Liver (tissue), 9 donors: ENCODE data around the gene CA11. TPM values are rescaled to one million over a fixed set of nuclear protein-coding genes. Genes with fewer than 3 reads are reported as not detected.

ENCODE experiments used
- DNase-seq: peaks from one replicate; pipeline ENCODE4 v3.0.0-alpha.2; 2017; ENCODE audit warnings: low spot score
- H3K27ac ChIP-seq, 2 donors: one replicate each; pipeline ENCODE4 v1.7.0; 2013; ENCODE audit warnings: inconsistent platforms in 2 of 2, low read length in 2 of 2, control low read depth in 1 of 2, low read depth in 1 of 2, mild to moderate bottlenecking in 1 of 2
- H3K27me3 ChIP-seq, 4 donors: one replicate each; pipeline versions ENCODE4 v1.6.1 to v1.7.0; 2013; ENCODE audit warnings: low read length in 3 of 4, inconsistent platforms in 1 of 4, mild to moderate bottlenecking in 1 of 4, moderate library complexity in 1 of 4; ENCODE audit not compliant: control insufficient read depth in 4 of 4, insufficient read depth in 4 of 4
- H3K36me3 ChIP-seq, 4 donors: one replicate each; pipeline versions ENCODE4 v1.6.1 to v1.7.0; 2013; ENCODE audit warnings: low read length in 3 of 4, mild to moderate bottlenecking in 3 of 4, low read depth in 1 of 4, moderate library complexity in 1 of 4; ENCODE audit not compliant: control insufficient read depth in 4 of 4, insufficient read depth in 3 of 4
- H3K4me1 ChIP-seq, 4 donors: one replicate each; pipeline versions ENCODE4 v1.6.1 to v1.7.0; 2013; ENCODE audit warnings: low read length in 3 of 4, mild to moderate bottlenecking in 3 of 4, moderate library complexity in 1 of 4; ENCODE audit not compliant: control insufficient read depth in 4 of 4, insufficient read depth in 4 of 4
- H3K4me3 ChIP-seq, 3 donors: one replicate each; pipeline versions ENCODE4 v1.6.1 to v1.7.0; 2013; ENCODE audit warnings: low read length in 3 of 3, control low read depth in 1 of 3, low read depth in 1 of 3, mild to moderate bottlenecking in 1 of 3
- H3K9ac ChIP-seq, 2 donors: one replicate each; pipeline ENCODE4 v1.7.0; 2013; ENCODE audit warnings: low read length in 2 of 2, mild to moderate bottlenecking in 2 of 2, moderate library complexity in 2 of 2, control low read depth in 1 of 2, low read depth in 1 of 2
- H3K9me3 ChIP-seq, 4 donors: one replicate each; pipeline versions ENCODE4 v1.6.1 to v1.7.0; 2013; ENCODE audit warnings: low read length in 3 of 4; ENCODE audit not compliant: control insufficient read depth in 4 of 4
- CTCF ChIP-seq: fragments of 150-350 bp; IDR thresholded peaks from 2 replicates; pipeline ENCODE4 v1.5.1; 2017; ENCODE audit warnings: improper control_type of control experiment, low read depth, low read length; ENCODE audit not compliant: missing input control
- EGR1 ChIP-seq, 2 donors: IDR thresholded peaks; 2 replicates each; pipeline ENCODE4 v1.6.1; 2016 to 2018; ENCODE audit warnings: antibody characterized with exemption in 2 of 2, low read depth in 2 of 2
- FOXA1 ChIP-seq: IDR thresholded peaks from 2 replicates; pipeline ENCODE4 v1.6.1; 2016; ENCODE audit warnings: antibody characterized with exemption
- FOXA2 ChIP-seq: IDR thresholded peaks from 2 replicates; pipeline ENCODE4 v1.6.1; 2016; ENCODE audit warnings: antibody characterized with exemption
- GABPA ChIP-seq, 2 donors: IDR thresholded peaks in 1 of 2; conservative IDR thresholded peaks in 1 of 2; 2 replicates each; pipeline ENCODE4 v1.6.1; 2016; ENCODE audit warnings: antibody characterized with exemption in 2 of 2, mild to moderate bottlenecking in 1 of 2, moderate library complexity in 1 of 2
- HNF4A ChIP-seq, 2 donors: conservative IDR thresholded peaks; 2 replicates each; pipeline ENCODE4 v1.6.1; 2016; ENCODE audit warnings: antibody characterized with exemption in 2 of 2, mild to moderate bottlenecking in 2 of 2
- HNF4G ChIP-seq: IDR thresholded peaks from 2 replicates; pipeline ENCODE4 v1.6.1; 2016; ENCODE audit warnings: antibody characterized with exemption
- JUND ChIP-seq, 2 donors: IDR thresholded peaks; 2 replicates each; pipeline ENCODE4 v1.6.1; 2016; ENCODE audit warnings: antibody characterized with exemption in 2 of 2
- MAX ChIP-seq: IDR thresholded peaks from 2 replicates; pipeline ENCODE4 v1.6.1; 2016; ENCODE audit warnings: antibody characterized with exemption
- NR2F2 ChIP-seq: IDR thresholded peaks from 2 replicates; pipeline ENCODE4 v1.6.1; 2016; ENCODE audit warnings: antibody characterized with exemption
- RAD21 ChIP-seq, 2 donors: IDR thresholded peaks; 2 replicates each; pipeline ENCODE4 v1.6.1; 2016; ENCODE audit warnings: antibody characterized with exemption in 2 of 2, mild to moderate bottlenecking in 2 of 2
- RXRA ChIP-seq, 2 donors: IDR thresholded peaks; 2 replicates each; pipeline ENCODE4 v1.6.1; 2017 to 2018; ENCODE audit warnings: antibody characterized with exemption in 2 of 2, mild to moderate bottlenecking in 1 of 2
- SP1 ChIP-seq: IDR thresholded peaks from 2 replicates; pipeline ENCODE4 v1.6.1; 2018; ENCODE audit warnings: antibody characterized with exemption, mild to moderate bottlenecking
- TAF1 ChIP-seq: conservative IDR thresholded peaks from 2 replicates; pipeline ENCODE4 v1.6.1; 2016; ENCODE audit warnings: antibody characterized with exemption, mild to moderate bottlenecking
- ZBTB33 ChIP-seq: IDR thresholded peaks from 2 replicates; pipeline ENCODE4 v1.6.1; 2016; ENCODE audit warnings: antibody characterized with exemption
- WGBS: extraction: QIAGEN DNeasy Blood & Tissue Kit; methylation state at CpG from one replicate; pipeline ENCODE4 v1.1.7; 2013; 5-methylcytosine and 5-hydroxymethylcytosine counted together
- polyA plus RNA-seq, 2 donors: library from polyadenylated mRNA; stranded (reverse) in 1 of 2; unstranded in 1 of 2; fragments of 200-250 nt in 1 of 2; fragments of >200 nt in 1 of 2; fragmentation: Nextera tagmentation in 1 of 2; extraction: Ambion mirVana in 1 of 2; gene quantifications; one replicate each; pipeline versions ENCODE4 v1.2.1 to v1.2.3, GENCODE V29; 2013 to 2015
- total RNA-seq, 2 donors: library from RNA; depleted of rRNA; stranded (reverse); fragments of >200 nt; gene quantifications; one replicate each; pipeline ENCODE4 v1.2.3, GENCODE V29; 2014
- TF ChIP-seq, protein P1 (sequence below): IDR thresholded peaks from 2 replicates; pipeline ENCODE4 v1.6.1; 2016; ENCODE audit warnings: antibody characterized with exemption, mild to moderate bottlenecking
- TF ChIP-seq, protein P2 (sequence below): IDR thresholded peaks from 2 replicates; pipeline ENCODE4 v1.6.1; 2016; ENCODE audit warnings: antibody characterized with exemption
- donor health status: healthy.
- donor health status: healthy.
- donor health status: healthy.
- donor health status: healthy.
- donor health status: healthy.

CA11 gene
- total and polyA plus RNA-seq, 4 donors = 0.09 to 1.1 (median 0.34) TPM

GRCh38 chr19:48638831-48639381 is 7.1 kb downstream of the CA11 start:
- Histone ChIP-seq H3K36me3 (no peaks in the 10 kb centered on the region), H3K9me3 (no peaks in the 10 kb centered on the region), H3K27ac (peak overlapping the region in 1 of 2 donors; percentile 98), H3K4me1 (peaks cover 9 to 40% (median 30%) of the 10 kb centered on the region in 4 donors), H3K27me3 (no peaks in the 10 kb centered on the region), H3K9ac (no peak overlapping the region), H3K4me3 (no peak overlapping the region)
- WGBS = 79% methylated on average over 16 of the region's 16 CpGs
- TF ChIP-seq, protein P1, sequence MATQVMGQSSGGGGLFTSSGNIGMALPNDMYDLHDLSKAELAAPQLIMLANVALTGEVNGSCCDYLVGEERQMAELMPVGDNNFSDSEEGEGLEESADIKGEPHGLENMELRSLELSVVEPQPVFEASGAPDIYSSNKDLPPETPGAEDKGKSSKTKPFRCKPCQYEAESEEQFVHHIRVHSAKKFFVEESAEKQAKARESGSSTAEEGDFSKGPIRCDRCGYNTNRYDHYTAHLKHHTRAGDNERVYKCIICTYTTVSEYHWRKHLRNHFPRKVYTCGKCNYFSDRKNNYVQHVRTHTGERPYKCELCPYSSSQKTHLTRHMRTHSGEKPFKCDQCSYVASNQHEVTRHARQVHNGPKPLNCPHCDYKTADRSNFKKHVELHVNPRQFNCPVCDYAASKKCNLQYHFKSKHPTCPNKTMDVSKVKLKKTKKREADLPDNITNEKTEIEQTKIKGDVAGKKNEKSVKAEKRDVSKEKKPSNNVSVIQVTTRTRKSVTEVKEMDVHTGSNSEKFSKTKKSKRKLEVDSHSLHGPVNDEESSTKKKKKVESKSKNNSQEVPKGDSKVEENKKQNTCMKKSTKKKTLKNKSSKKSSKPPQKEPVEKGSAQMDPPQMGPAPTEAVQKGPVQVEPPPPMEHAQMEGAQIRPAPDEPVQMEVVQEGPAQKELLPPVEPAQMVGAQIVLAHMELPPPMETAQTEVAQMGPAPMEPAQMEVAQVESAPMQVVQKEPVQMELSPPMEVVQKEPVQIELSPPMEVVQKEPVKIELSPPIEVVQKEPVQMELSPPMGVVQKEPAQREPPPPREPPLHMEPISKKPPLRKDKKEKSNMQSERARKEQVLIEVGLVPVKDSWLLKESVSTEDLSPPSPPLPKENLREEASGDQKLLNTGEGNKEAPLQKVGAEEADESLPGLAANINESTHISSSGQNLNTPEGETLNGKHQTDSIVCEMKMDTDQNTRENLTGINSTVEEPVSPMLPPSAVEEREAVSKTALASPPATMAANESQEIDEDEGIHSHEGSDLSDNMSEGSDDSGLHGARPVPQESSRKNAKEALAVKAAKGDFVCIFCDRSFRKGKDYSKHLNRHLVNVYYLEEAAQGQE = no peak
- TF ChIP-seq FOXA2 (no peak), EGR1 (IDR thresholded peaks at IDR 0.05; ENCODE audit: low read depth in 2 of 2) (no peak), ZBTB33 (no peak), FOXA1 (peak; percentile 3), HNF4G (no peak), CTCF (no peak)
- DNase-seq = no peak

DNA sequence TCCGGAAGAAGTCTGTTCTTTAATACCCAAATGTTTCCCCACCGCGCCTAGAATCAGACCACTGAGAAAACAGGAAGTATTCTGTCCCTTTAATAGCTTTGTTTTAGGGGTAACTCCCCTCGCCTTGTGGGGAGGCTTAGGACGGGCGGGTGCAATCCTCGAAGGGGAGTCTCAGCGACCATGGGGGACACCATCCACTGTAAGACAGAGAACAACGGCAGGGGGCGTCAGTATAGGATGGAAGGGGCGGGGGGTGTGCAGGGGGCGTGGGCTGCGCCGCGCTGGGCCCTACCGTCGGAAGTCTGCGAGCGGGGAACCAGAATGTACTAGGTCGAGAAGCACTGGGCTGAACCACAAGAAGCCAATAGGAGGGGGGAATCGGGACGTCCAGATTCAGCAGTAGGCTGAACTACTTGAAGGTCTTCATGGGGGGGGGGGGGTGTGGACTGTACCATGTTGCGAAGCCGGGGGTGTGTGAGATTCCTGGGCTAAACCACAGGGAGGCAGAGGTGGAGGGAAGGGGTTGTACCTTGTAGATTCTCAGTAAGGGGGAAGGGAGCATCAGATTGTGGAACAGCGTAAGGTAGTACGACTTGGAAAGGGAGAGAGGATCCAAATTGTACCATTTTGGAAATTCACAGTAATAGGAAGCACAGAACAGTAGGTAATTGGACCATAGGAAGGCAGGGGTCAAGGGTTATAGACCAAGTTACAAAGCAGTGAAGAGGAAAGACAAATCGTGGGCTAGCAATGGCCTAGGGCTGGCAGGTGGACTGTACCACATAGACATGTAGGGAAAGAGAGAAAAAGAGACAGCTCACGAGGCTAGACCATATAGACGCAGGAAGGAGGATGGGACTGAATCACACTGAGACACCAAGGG is 7.8 kb downstream of the CA11 start:
- 10% methylated on average over 29 of the region's 29 CpGs for WGBS
- no peak for TF ChIP-seq EGR1 (IDR thresholded peaks at IDR 0.05; ENCODE audit: low read depth in 2 of 2)
- TF ChIP-seq FOXA1 = peak; percentile 7
- no peak for TF ChIP-seq JUND (IDR thresholded peaks at IDR 0.05)
- no peak for TF ChIP-seq FOXA2
- no peak for TF ChIP-seq HNF4G
- TF ChIP-seq GABPA (IDR thresholded peaks at IDR 0.05 in 1 of 2, conservative IDR thresholded peaks at IDR 0.05 in 1 of 2) = peak in 1 of 2 donors; percentile 7
- peak; percentile 6 for TF ChIP-seq CTCF
- TF ChIP-seq ZBTB33 = no peak
- no peak for TF ChIP-seq TAF1
- TF ChIP-seq, protein P2, sequence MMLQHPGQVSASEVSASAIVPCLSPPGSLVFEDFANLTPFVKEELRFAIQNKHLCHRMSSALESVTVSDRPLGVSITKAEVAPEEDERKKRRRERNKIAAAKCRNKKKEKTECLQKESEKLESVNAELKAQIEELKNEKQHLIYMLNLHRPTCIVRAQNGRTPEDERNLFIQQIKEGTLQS = no peak
- no peak for TF ChIP-seq HNF4A (conservative IDR thresholded peaks at IDR 0.05)
- peak; percentile 49 for TF ChIP-seq NR2F2
- no peak for TF ChIP-seq SP1
- TF ChIP-seq RXRA (IDR thresholded peaks at IDR 0.05) = no peak
- no peak for TF ChIP-seq RAD21 (IDR thresholded peaks at IDR 0.05)
- no peak for TF ChIP-seq MAX

More for the DNA sequence above, 7.8 kb downstream of the CA11 start:
- Histone ChIP-seq H3K27me3 (no peaks in the 10 kb centered on the region), H3K4me1 (peaks cover 12 to 47% (median 37%) of the 10 kb centered on the region in 4 donors), H3K27ac (peak overlapping the region; percentile 98 to 99), H3K9me3 (no peaks in the 10 kb centered on the region), H3K4me3 (peak overlapping the region; percentile 56 to 86 (median 59)), H3K9ac (peak overlapping the region; percentile 72 to 94), H3K36me3 (no peaks in the 10 kb centered on the region)
- DNase-seq = peak; percentile 75
